Kidney epithelial cell (primary cell): Measurements from ENCODE around the gene OR52E1. TPM values are rescaled to one million over a fixed set of nuclear protein-coding genes. Genes with fewer than 3 reads are reported as not detected.

Experiments used
- DNase-seq: peaks from one replicate; pipeline ENCODE4 v3.0.0-alpha.2; 2010; ENCODE audit warnings: low read depth
- H3K27me3 ChIP-seq: 2 replicates; pipeline ENCODE4 v1.6.0; 2011; ENCODE audit warnings: low read length; ENCODE audit not compliant: control insufficient read depth, insufficient read depth
- H3K36me3 ChIP-seq: 2 replicates; pipeline ENCODE4 v1.5.1; 2011; ENCODE audit warnings: low read length; ENCODE audit not compliant: control insufficient read depth, insufficient read depth
- H3K4me3 ChIP-seq: 2 replicates; pipeline ENCODE4 v1.5.1; 2011; ENCODE audit warnings: low read depth, mild to moderate bottlenecking, control low read depth, low read length
- total RNA-seq: library from RNA; depleted of rRNA; stranded (reverse); fragments of >200 nt; gene quantifications from 2 replicates; pipeline ENCODE4 v1.2.3, GENCODE V29; 2015
- TF ChIP-seq, protein P1 (sequence below): IDR thresholded peaks from 2 replicates; pipeline ENCODE4 v1.5.1; 2011; ENCODE audit warnings: mild to moderate bottlenecking, moderate library complexity, low read length, control low read depth, inconsistent platforms; ENCODE audit not compliant: insufficient read depth, poor library complexity, severe bottlenecking

OR52E1 gene
- total RNA-seq, 1 donor from 2014 or later: not detected

DNA sequence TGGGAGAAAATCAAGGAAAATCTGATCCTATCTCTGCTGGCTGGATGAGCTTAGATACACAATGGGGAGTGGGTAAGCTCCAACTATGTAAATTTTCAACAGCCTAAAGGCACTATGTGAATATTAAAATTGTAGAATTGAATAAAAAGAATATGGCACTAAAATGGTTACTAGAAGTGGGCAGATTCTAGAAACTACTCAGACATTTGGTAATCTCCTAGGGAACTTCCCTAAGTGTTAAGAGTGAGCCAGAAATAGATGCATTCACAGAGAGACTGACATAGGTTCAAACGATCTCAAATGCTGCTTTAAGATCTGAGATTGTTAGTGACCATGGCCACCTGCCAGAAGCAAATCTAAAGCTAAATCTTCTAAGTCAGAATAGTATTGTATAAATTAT lies 4.3 kb upstream of the OR52E1 start:
- Histone ChIP-seq H3K27me3 (no peaks in the 10 kb centered on the region), H3K4me3 (no peak overlapping the region), H3K36me3 (no peaks in the 10 kb centered on the region)
- TF ChIP-seq, protein P1, sequence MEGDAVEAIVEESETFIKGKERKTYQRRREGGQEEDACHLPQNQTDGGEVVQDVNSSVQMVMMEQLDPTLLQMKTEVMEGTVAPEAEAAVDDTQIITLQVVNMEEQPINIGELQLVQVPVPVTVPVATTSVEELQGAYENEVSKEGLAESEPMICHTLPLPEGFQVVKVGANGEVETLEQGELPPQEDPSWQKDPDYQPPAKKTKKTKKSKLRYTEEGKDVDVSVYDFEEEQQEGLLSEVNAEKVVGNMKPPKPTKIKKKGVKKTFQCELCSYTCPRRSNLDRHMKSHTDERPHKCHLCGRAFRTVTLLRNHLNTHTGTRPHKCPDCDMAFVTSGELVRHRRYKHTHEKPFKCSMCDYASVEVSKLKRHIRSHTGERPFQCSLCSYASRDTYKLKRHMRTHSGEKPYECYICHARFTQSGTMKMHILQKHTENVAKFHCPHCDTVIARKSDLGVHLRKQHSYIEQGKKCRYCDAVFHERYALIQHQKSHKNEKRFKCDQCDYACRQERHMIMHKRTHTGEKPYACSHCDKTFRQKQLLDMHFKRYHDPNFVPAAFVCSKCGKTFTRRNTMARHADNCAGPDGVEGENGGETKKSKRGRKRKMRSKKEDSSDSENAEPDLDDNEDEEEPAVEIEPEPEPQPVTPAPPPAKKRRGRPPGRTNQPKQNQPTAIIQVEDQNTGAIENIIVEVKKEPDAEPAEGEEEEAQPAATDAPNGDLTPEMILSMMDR: no peak
- no peak for DNase-seq

DNA sequence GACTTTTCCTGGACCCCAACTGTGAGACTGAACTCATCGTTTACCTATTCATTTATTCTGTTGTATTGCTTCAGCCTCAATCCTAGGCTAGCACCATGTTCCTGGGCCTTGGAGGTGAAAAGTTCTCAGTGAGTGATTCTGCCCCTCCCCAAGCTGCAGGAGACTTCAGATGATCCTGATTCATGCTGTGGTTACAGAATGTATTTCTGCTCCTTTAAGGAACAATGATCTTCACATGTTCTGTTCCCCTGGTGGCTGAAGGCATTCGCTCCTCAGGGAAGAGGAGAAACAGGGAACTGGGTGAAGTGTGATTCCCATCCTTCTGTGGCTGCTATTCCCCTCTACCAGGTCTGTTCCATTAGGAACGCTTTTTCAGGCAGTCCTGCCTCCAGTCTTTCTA lies 2.4 kb downstream of the OR52E1 start:
- TF ChIP-seq, protein P1: no peak
- DNase-seq: no peak
- Histone ChIP-seq H3K27me3 (no peaks in the 10 kb centered on the region), H3K36me3 (no peaks in the 10 kb centered on the region), H3K4me3 (no peak overlapping the region)

DNA sequence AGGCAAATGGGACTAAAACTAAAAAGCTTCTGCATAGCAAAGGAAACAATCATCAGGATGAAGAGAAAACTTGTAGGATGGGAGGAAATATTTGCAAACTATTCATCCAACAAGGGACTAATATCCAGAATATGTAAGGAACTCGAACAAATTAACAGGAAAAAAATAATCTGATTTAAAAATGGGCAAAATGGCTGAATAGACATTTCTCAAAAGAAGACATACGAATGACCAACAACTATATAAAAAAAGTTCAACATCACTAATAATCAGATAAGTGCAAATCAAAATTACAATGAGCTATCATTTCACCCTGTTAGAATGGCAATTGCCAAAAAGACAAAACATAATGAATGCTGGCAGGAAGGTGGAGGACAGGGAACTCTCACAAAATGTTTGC lies 12.0 kb downstream of the OR52E1 start:
- no peak for DNase-seq
- no peaks in the 10 kb centered on the region for H3K36me3 ChIP-seq
- no peak overlapping the region for H3K4me3 ChIP-seq
- no peaks in the 10 kb centered on the region for H3K27me3 ChIP-seq
- TF ChIP-seq, protein P1: no peak

DNA sequence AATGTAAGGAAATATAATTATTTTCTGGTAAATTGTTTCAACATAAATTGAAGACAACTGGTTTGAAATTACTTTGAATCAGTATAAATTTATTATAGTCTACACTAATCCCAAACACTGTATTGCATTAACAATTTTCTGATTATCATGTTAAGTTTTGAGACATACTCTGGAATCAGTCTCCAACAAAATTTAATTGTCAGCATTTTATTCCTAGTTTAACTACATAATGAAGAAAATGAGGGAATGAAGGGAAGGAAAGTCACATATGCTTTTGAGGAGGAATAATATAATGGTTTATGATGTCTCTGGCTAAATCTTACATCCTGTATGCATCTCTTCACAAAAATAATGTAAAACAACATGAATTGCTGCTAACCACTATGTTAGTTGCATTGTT lies 14.2 kb downstream of the OR52E1 start:
- Histone ChIP-seq H3K36me3 (no peaks in the 10 kb centered on the region), H3K27me3 (no peaks in the 10 kb centered on the region), H3K4me3 (no peak overlapping the region)
- TF ChIP-seq, protein P1: no peak
- DNase-seq: no peak

DNA sequence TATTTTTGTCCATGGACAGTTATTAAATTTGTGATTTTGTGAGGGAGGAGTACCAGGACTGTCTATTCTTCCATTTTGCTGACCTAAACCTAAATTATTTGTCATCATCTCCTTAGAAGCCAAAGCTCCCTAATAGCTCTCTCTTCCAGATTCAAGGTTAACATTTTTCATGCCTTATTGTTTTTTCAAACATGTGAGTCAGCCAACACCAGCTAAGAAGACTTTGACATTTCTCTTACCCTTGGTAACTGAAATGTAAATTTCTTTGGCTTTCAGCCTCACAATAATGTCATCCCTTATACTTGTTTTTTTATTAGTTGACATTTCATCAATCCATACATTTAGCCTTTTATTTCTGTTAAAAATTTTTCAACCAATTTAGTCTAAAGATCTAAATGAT lies 19.2 kb downstream of the OR52E1 start:
- DNase-seq: no peak
- no peaks in the 10 kb centered on the region for H3K36me3 ChIP-seq
- TF ChIP-seq, protein P1: no peak
- H3K27me3 ChIP-seq: no peaks in the 10 kb centered on the region
- no peak overlapping the region for H3K4me3 ChIP-seq

DNA sequence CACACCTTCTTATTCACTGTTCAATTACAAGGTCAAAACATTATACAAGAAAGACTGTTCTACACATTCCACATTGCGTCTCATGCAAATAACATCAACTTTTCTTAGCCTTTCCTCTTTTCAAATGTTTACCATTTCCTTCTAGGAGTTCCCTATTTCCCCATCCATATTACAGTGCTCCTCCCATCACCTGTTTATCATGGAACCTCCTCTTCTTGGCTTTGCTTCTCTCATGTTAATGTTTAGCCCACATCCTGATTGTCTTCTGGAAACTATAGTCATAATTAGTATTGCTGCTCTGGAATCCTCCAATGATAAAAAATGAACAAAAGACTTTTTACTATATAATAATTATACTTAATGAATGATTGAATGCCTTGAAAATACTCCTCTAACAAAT lies 21.3 kb downstream of the OR52E1 start:
- H3K27me3 ChIP-seq: no peaks in the 10 kb centered on the region
- no peaks in the 10 kb centered on the region for H3K36me3 ChIP-seq
- TF ChIP-seq, protein P1: no peak
- no peak for DNase-seq
- no peak overlapping the region for H3K4me3 ChIP-seq
